HepG2 (cell line): ENCODE results near the gene AKR7A2. TPM values are rescaled to one million over a fixed set of nuclear protein-coding genes. Genes with fewer than 3 reads are reported as not detected.

Experiments
- ATAC-seq: fragments of 200-7000 bp; cut with Tn5 transposase; 3 replicates; pipeline ENCODE4 v1.9.1; 2020; ENCODE audit warnings: mild to moderate bottlenecking, moderate library complexity
- BruUV-seq: library from RNA; stranded (reverse); fragments of 400-500 nt; replicated peaks from 2 replicates; lab custom pipeline; 2021; lab: Mats Ljungman, UMichigan
- CTCF ChIA-PET: fragments of 300-600 bp; formaldehyde crosslinking; extraction: SDS; loops from one replicate; lab custom pipeline; 2021; ENCODE audit warnings: low total read pairs, inconsistent platforms, low intra/inter-chr PET ratio; lab: Yijun Ruan, JAX
- POLR2A ChIA-PET: fragments of 350-600 bp; sonication (Branson Sonifier 250); formaldehyde crosslinking; loops from one replicate; lab custom pipeline; 2020; ENCODE audit warnings: antibody characterized with exemption, inconsistent platforms; lab: Yijun Ruan, JAX
- DNase-seq: peaks from one replicate; pipeline ENCODE4 v3.0.0-alpha.2; 2015; ENCODE audit warnings: low spot score
- FAIRE-seq: peaks from 3 replicates; lab custom pipeline; 2011; peaks lifted over from hg19 to GRCh38; lab: Jason Lieb, UNC
- H2AFZ ChIP-seq: one replicate; pipeline ENCODE4 v1.6.1; 2011; ENCODE audit warnings: low read length, inconsistent platforms
- H3K27ac ChIP-seq: fragments of 300-600 bp; 3 replicates; pipeline ENCODE4 v1.8.0; 2011; ENCODE audit warnings: mixed run types, mild to moderate bottlenecking, mixed read lengths, low read length, inconsistent platforms; ENCODE audit not compliant: insufficient read depth; ENCODE audit errors: extremely low read length
- H3K27me3 ChIP-seq, 2 experiments: fragments of 200-600 bp in 1 of 2; 2 replicates in 1 of 2; 3 replicates in 1 of 2; pipeline versions ENCODE4 v1.6.0 to v1.8.0; 2011; ENCODE audit warnings: low read length in 2 of 2, mild to moderate bottlenecking in 2 of 2, moderate library complexity in 2 of 2, inconsistent platforms in 1 of 2; ENCODE audit not compliant: insufficient read depth in 2 of 2, control insufficient read depth in 1 of 2
- H3K36me3 ChIP-seq, 2 experiments: fragments of 200-600 bp in 1 of 2; replicated peaks in 1 of 2; 2 replicates in 1 of 2; 3 replicates in 1 of 2; pipeline versions ENCODE4 v1.5.1 to v1.8.0; 2011; ENCODE audit warnings: low read length in 2 of 2, inconsistent platforms in 1 of 2; ENCODE audit not compliant: insufficient read depth in 2 of 2, control insufficient read depth in 1 of 2
- H3K4me1 ChIP-seq: 2 replicates; pipeline ENCODE4 v1.5.1; 2012; ENCODE audit warnings: low read length, inconsistent platforms; ENCODE audit not compliant: insufficient read depth
- H3K4me2 ChIP-seq: 2 replicates; pipeline ENCODE4 v1.6.0; 2011; ENCODE audit warnings: low read depth, low read length, inconsistent platforms
- H3K4me3 ChIP-seq, 3 experiments: fragments of 200-600 bp in 1 of 3; sonication (generic), shearing (Covaris generic) in 1 of 3; replicated peaks in 1 of 3; 2 replicates each; pipeline ENCODE4 v1.5.1; 2011 to 2016; ENCODE audit warnings: low read length in 3 of 3, inconsistent platforms in 2 of 3, low read depth in 2 of 3, mild to moderate bottlenecking in 2 of 3, control low read depth in 1 of 3, mixed read lengths in 1 of 3; ENCODE audit not compliant: insufficient read depth in 1 of 3
- H3K79me2 ChIP-seq: one replicate; pipeline ENCODE4 v1.6.1; 2011; ENCODE audit warnings: low read length, inconsistent platforms; ENCODE audit not compliant: insufficient read depth
- H3K9ac ChIP-seq: 2 replicates; pipeline ENCODE4 v1.6.0; 2011; ENCODE audit warnings: mild to moderate bottlenecking, low read depth, low read length, inconsistent platforms; ENCODE audit not compliant: insufficient read depth
- H3K9me3 ChIP-seq: 2 replicates; pipeline ENCODE4 v1.5.1; 2012; ENCODE audit warnings: mild to moderate bottlenecking, low read length
- H4K20me1 ChIP-seq: 2 replicates; pipeline ENCODE4 v1.6.0; 2011; ENCODE audit warnings: inconsistent platforms, mild to moderate bottlenecking, low read length, moderate library complexity; ENCODE audit not compliant: insufficient read depth
- AGO2 ChIP-seq: fragments of 200-400 bp; formaldehyde crosslinking; optimal IDR thresholded peaks from 2 replicates; pipeline ENCODE3; 2017; ENCODE audit warnings: mild to moderate bottlenecking, low read depth, low read length, moderate library complexity
- FOXP1 ChIP-seq, 2 experiments: fragments of 450-650 bp in 1 of 2; IDR thresholded peaks; 2 replicates each; pipeline ENCODE4 v1.6.1; 2017 to 2018; ENCODE audit warnings: antibody characterized with exemption in 1 of 2
- GABPB1 ChIP-seq: IDR thresholded peaks from 2 replicates; pipeline ENCODE4 v1.6.1; 2016; ENCODE audit warnings: mild to moderate bottlenecking, missing genetic modification reagents, moderate library complexity, missing compliant biosample characterization
- SMAD3 ChIP-seq: sonication (generic); formaldehyde crosslinking; IDR thresholded peaks from 2 replicates; pipeline ENCODE4 v1.4.0; 2020; ENCODE audit warnings: missing genetic modification reagents
- TRIM24 ChIP-seq: sonication (generic); formaldehyde crosslinking; IDR thresholded peaks from 2 replicates; pipeline ENCODE4 v1.8.0; 2022; ENCODE audit warnings: mild to moderate bottlenecking, missing genetic modification reagents
- ZMYM3 ChIP-seq: sonication (generic); formaldehyde crosslinking; IDR thresholded peaks from 2 replicates; pipeline ENCODE4 v1.5.1; 2020; ENCODE audit warnings: mild to moderate bottlenecking, missing genetic modification reagents
- ZNF292 ChIP-seq: sonication (generic); formaldehyde crosslinking; IDR thresholded peaks from 2 replicates; pipeline ENCODE4 v1.8.1; 2022; ENCODE audit warnings: mild to moderate bottlenecking, low read depth, missing genetic modification reagents, borderline replicate concordance
- ZNF614 ChIP-seq: IDR thresholded peaks from 2 replicates; pipeline ENCODE4 v1.6.1; 2018; ENCODE audit warnings: missing biosample characterization, missing genetic modification reagents, inconsistent platforms, borderline replicate concordance
- ZNF629 ChIP-seq: sonication (generic); formaldehyde crosslinking; conservative IDR thresholded peaks from 2 replicates; pipeline ENCODE4 v1.5.0; 2020; ENCODE audit warnings: missing genetic modification reagents
- ZNF768 ChIP-seq: sonication (generic); formaldehyde crosslinking; IDR thresholded peaks from 2 replicates; pipeline ENCODE4 v1.4.0; 2020; ENCODE audit warnings: missing genetic modification reagents
- WGBS: methylation state at CpG from one replicate; pipeline ENCODE4 v1.1.6; 2017; ENCODE audit warnings: low lambda C conversion rate; 5-methylcytosine and 5-hydroxymethylcytosine counted together
- in situ Hi-C: cut with HindIII; loops from 2 replicates; pipeline ENCODE4 v1.10.0; 2017; ENCODE audit warnings: low pct_unique_long_range_greater_than_20kb; ENCODE audit not compliant: extremely low pct_ligation_motif_present
- intact Hi-C: fragments of 100-400 bp; cut with micrococcal nuclease; formaldehyde crosslinking; loops from one replicate; pipeline ENCODE4 v1.10.0; 2022; ENCODE audit not compliant: unreplicated experiment
- polyA plus RNA-seq, 8 experiments: library from polyadenylated mRNA; depleted of rRNA in 3 of 8; stranded (reverse) in 7 of 8; unstranded in 1 of 8; fragments of >200 nt; fragmentation: Illumina TruSeq in 4 of 8; extraction: Trizol in 4 of 8; gene quantifications; 2 replicates each; pipeline versions ENCODE4 v1.2.1 to v1.2.3, GENCODE V29; 2011 to 2016; ENCODE audit warnings: low read depth in 4 of 8, missing spikeins in 1 of 8, mixed read lengths in 1 of 8; ENCODE audit not compliant: insufficient read depth in 1 of 8
- total RNA-seq, 5 experiments: library from RNA; depleted of rRNA; stranded (reverse); fragments of >200 nt; fragmentation: Illumina TruSeq; extraction: Trizol; gene quantifications; 2 replicates each; pipeline ENCODE4 v1.2.3, GENCODE V29; 2016; ENCODE audit warnings: low read depth in 1 of 5

The AKR7A2 gene
- total and polyA plus RNA-seq, 2 of the 13 experiments (the other 11 are each of a cell fraction or from before 2014, with no cell fraction given) = 45.2 to 75.6 TPM

- FAIRE-seq = no peak
- 0 out of 2 replicates have a peak, but pooled peaks have one; percentile 11 for TF ChIP-seq GABPB1 (CRISPR knock-in tag)
- no peak for TF ChIP-seq ZNF614 (CRISPR knock-in tag)
- TF ChIP-seq ZNF292 (CRISPR knock-in tag) = no peak
- no peak for TF ChIP-seq TRIM24 (CRISPR knock-in tag)
- TF ChIP-seq FOXP1 (IDR thresholded peaks at IDR 0.05) = no peak
- TF ChIP-seq FOXP1 (CRISPR knock-in tag; IDR thresholded peaks at IDR 0.05) = no peak
- TF ChIP-seq ZNF629 (CRISPR knock-in tag) = peak; percentile 62
- TF ChIP-seq SMAD3 = no peak
- peak; percentile 45 for TF ChIP-seq AGO2
- TF ChIP-seq ZNF768 (CRISPR knock-in tag) = peak; percentile 96
- TF ChIP-seq ZMYM3 (CRISPR knock-in tag) = 0 out of 2 replicates have a peak, but pooled peaks have one; percentile 57
- TF ChIP-seq, all 625 proteins: peak for 5
- no peak for DNase-seq
- Histone ChIP-seq H3K4me3 (no peak overlapping the region), H3K27ac (no peak overlapping the region), H3K9me3 (no peaks in the 10 kb centered on the region), H2AFZ (no peak overlapping the region), H3K4me1 (no peaks in the 10 kb centered on the region), H3K79me2 (no peaks in the 10 kb centered on the region), H3K36me3 (peaks cover 18 to 50% of the 10 kb centered on the region in 2 experiments), H3K27me3 (no peaks in the 10 kb centered on the region), H4K20me1 (no peaks in the 10 kb centered on the region), H3K4me2 (no peak overlapping the region), H3K9ac (no peak overlapping the region)
- in situ Hi-C loops = no loop called here
- intact Hi-C loops = no loop called here
- peak; percentile 18; the same call in 2 of the 3 replicates for ATAC-seq
- POLR2A ChIA-PET = interaction anchor here (1.2 kb wide), 1 partner anchor 13 kb away, joined by 3 read pairs; no protein-coding TSS in a partner anchor
- WGBS = 97% methylated on average over 24 of the region's 32 CpGs
- CTCF ChIA-PET = no interaction called here
- no TSS peak for BruUV-seq
Observed at GRCh38 chr1:19325958-19326747, 14.2 kb upstream of the AKR7A2 start.
